HG03342 (cell line): ENCODE measurements around the gene SERINC3.
"Not testable (repeated sequence)": the region's sequence is repeated elsewhere in the genome, so short reads cannot be mapped to it uniquely, and the experiment has no call there.

ENCODE experiments used
- ATAC-seq: cut with Tn5 transposase; IDR thresholded peaks from one replicate; pipeline ENCODE4 v1.9.1; 2021; ENCODE audit warnings: mild to moderate bottlenecking, moderate library complexity; ENCODE audit not compliant: unreplicated experiment

The SERINC3 gene

DNA sequence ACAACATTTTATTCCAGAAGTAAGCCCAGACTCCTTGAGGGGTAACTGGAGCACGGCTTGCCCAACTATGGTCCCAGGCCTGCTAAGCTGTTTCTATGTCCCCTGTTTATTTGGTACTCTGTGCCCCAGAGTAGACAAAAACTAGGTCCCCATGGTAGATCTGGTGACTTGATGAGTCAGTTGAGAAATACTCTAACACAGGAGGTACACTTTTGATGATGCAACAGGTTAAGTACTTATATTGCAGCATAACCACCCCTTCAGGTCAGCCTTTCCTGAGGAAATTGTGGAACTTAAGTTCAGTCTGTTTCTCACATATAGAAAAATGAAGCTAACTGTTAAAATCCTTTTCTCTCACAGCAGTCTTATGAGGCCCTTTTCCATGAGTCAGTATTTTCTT lies 26.6 kb downstream of the SERINC3 start:
- ATAC-seq = no peak

DNA sequence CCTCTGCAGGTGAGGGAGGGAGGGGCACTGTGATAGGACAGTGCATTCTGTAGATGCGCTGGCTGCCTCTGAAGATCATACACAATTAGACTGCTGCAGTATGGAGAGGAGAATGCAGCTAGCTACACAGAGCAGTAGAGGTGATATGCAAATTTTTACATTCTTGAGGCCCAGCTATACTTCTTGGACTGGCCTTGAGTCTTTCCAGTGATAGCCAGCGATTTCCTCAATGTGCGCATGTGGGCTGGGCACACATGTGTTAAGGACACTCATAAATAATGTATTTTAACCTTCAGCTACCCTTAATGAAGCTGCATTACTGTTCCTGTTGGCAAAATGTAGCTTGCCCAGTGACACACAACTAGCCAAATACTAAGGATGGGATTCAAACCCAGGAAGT lies 27.2 kb downstream of the SERINC3 start:
- ATAC-seq = no peak

DNA sequence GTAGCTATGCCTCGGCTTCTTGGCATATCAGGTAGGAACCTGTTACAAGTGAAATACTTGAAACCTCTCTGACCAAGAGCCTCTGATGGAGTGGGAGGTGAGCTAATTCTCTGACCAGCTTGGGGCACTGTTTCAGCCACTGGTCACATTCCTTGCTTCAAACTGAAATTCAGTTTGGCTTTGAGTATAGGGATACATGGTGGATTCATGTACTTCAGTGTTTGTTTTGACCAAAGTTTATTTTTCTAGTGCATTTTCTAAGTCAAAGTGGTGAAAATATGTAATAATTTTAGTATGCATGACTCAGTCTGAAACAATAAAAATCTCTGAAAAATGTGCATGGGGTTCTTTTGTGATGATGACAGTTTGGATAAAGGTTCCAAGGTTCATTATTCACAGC lies 27.6 kb downstream of the SERINC3 start:
- no peak for ATAC-seq

DNA sequence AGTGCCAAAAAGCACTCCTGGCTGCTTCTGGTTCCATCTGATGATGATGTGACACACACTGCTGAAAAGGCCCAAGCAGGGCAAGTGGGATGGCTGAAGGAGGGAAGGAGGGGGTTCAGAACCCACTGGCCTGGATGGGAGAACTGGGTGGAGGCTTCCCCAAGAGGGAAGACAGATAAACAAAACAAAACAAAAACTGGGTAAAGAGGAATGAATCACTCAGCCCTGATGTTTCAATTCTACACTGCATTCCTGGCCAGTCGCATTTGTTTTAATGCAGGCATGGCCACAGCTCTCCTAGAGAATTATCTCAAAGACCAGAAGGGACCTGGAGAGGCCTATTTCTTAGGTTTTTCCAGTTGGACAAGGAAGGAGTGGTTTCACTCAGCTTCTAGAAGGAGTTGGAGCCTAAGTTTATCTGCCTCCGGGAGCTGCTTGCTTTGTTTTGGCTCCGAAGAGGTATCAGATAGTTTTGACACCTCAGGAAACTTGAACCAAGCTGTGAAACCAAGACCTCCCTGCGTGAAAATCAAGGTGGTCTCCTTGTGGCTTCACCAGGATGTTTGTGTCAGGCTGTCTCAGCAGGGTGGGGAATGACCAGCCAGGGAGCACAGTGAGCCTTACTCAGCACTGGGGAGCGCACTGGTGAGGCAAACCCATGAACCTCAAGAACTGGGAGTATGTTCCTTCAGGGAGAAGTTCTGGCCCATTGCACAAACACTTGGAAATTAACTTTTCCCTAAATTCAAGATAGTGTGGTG lies 30.1 kb downstream of the SERINC3 start:
- no peak for ATAC-seq

DNA sequence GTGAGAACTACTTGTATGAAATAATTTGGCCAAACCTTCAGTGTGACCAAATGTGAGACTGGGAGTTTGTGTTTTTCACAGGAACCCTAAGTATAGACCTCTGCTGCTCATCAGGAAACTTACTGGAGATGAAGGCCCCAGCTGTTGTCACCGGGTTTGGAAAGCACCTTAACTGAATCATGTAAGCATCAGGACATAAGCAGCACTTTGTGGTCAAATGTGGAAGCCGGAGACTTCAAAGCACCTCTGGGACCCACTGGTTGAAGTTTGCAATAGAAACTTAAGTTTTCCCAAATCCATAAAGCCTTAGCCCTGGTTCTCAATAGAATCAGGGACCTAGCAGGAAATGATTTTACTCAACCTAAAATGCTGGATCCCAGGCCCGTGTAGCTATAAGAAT lies 31.9 kb downstream of the SERINC3 start:
- ATAC-seq = no peak

DNA sequence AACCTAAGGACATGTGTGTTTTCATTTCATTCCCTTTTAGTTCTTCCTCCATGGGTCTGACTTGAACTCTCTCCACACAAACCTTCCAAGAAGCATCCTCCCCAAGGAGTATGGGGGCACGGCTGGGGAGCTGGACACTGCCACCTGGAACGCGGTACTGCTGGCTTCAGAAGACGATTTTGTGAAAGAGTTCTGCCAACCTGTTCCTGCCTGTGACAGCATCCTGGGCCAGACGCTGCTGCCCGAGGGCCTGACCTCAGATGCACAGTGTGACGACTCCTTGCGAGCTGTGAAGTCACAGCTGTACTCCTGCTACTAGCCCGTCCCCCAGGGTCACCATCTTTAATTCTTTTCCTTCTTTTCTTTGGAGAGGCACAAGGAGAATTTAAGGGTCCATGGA lies 32.6 kb downstream of the SERINC3 start:
- ATAC-seq = no peak

DNA sequence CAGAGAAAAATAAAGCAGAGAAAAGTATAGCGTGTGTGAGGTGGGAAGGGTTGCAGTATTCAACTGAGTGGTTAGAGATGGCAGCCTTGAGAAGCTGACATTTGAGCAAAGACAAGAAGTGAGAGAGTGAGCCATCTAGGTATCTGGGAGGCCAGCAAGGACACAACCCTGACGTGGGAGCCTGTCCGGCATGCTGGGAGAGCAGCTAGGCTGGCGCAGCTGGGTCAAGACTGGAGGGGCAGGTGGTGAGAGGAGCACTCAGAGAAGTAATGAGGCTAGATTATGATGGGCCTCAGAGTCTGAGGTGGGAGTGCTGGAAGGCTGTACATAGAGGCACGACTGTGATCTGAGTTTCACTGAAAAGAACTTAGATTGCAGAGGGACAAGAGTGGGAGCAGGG lies 33.3 kb downstream of the SERINC3 start:
- ATAC-seq = no peak

DNA sequence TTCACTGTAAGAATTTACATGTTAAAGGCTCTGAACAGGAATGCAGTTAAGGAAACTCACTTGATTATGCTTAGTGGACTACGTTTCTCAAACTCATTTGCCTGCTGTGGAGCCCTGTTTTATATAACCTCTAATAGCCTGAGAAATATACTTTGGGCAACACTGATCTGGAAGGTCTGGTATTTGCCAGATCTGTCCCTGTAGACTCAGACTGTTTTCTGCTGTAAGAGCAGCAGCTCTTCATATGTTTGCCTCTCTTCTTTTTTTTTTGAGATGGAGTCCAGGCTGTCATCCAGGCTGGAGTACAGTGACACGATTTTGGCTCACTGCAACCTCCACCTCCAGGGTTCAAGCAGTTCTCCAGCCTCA lies 36.1 kb downstream of the SERINC3 start:
- ATAC-seq = no peak

DNA sequence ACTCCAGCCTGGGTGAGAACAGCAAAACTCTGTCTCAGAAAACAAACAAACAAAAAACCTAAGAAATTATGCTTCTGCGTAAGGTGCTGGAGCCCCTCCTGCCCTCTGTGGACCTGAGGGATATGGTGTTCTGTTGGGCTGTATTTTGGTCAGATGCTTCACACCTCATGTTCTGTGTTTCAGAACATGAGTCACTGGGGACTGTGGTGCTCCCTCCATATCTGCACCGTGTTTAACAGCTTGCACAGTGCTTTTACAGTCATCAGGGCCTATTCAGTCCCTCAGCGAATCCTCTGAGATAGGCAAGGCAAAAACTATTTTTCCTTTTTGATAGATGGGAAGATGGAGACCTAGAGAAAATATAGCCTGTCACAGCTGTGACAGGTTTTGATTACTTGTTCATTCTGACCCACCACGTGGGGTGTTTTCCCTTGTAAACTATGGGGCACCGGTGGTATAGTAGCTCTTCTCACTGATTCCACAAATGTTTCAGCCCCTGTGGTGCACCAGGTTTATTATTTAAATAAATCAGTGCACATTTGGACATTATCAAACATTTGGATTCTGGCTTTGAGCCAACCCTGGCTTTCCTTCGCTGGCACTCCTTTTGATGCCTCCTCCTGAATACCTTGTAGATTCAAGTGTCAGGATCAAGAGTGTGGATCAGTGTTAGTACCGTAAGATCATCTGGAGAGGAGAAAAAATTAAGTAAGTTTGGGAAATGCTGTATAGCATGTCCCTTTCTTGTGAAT lies 36.6 kb downstream of the SERINC3 start:
- no peak for ATAC-seq

DNA sequence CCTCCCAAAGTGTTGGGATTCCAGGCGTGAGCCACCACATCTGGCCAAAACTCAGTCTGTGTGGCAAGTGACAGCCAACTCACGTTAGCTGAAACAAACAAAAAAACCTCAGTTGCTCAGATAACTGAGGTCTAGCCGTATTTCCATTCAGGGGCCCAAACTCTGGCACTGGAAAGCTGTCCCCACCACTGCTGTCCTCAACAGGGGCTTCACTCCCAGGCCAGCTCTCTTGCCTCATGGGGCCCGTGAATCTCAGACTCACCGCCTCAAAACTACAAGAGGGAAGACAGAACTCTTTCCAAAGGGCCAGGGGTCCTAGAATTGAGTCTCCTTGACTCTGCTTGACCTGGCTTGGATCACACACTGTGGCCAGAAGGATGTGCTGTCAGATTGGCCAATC lies 38.8 kb downstream of the SERINC3 start:
- ATAC-seq = no peak

DNA sequence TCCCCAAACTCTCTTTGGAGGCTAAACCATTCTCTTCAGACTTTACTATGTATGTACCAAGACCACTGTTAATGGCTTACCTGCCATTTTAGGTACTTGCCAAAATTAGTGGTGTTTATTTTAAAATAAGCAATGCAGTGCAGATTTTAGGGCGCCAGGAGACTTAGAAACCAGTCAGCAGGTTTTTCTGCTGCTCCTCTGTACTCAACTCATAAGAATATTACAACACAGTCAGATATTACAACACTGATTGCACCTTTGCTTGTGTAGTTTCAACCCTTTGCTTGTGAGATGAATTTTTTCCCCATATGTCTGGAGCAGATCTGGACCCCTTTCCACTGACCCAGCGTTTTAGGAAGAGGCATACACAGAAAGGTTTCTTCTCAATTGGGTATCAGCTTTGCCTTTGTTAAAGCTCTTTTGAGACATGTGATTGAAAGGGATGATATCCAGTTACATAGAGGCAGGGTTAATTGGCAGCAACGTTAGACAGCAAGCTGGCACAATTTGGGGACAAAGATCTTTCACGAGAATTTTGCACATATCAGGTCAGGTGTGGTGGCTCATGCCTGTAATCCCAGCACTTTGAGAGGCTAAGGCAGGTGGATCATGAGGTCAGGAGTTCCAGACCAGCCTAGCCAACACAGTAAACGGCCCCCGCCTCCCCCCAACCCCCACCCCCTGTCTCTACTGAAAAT lies 40.0 kb downstream of the SERINC3 start:
- ATAC-seq = no peak

DNA sequence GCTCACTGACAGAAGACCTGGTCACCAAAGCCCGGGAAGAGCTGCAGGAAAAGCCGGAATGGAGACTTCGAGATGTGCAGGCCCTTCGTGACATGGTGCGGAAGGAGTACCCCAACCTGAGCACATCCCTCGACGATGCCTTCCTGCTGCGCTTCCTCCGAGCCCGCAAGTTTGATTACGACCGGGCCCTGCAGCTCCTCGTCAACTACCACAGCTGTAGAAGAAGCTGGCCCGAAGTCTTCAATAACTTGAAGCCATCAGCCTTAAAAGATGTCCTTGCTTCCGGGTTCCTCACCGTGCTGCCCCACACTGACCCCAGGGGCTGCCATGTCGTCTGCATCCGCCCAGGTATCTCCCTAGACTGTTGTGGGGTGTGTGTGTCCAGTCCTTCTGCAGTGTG lies 41.8 kb downstream of the SERINC3 start:
- no peak for ATAC-seq

DNA sequence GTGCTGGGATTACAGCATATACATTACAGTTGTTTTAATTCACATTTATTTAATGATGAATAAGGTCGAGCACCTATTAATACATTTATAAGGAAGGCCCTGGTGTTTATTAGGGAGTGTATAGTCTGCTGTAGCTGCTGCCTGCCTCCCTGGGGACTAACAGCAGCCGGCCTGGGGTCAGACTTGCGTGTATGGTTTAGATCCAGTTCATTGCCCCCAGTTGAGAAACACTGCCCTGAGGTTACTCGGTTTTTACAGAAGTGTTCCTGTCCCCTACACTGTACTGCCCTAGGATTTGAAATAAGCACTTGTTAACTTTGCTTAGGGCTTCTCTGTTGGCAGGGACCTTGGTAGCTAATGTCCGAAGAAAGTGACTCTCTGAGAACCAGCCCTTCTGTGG lies 42.2 kb downstream of the SERINC3 start:
- no peak for ATAC-seq

DNA sequence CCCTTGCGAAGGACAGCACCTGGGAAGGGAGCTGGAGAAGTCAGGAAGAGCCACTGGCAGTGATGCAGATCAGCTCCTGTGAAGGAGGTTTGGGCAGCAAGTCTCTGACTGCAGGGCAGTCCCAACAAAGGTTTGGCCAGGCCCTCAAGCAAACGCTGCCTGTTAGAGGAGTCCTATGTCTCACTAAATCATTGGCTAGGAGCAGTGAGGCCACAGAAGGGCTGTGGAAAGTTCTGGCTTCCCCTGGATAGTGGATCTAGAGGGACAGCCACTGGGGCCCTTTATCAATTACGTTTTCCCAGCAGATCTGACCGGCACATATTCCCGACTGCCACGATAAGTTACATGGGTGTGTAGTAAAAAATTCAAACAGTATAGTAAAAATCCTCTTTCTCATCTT lies 43.7 kb downstream of the SERINC3 start:
- no peak for ATAC-seq

DNA sequence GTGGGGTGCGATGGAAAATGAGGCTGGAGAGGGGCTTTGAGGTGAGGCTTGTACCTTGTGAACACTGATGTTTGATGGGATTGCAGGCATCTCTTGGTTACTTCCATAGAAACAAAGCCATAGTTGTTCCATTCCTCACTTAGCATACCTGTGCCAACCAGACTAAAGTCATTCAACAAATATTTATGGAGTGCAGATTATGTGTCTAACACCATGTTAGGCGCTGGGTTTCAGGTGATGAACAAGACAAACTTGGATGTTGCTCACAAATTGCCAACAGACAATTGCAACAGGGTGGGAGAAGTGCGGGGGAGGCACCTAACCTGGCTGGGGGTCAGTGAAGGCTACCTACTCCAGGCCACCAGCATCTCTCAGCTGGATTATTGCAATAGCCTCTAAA lies 44.7 kb downstream of the SERINC3 start:
- ATAC-seq = no peak

DNA sequence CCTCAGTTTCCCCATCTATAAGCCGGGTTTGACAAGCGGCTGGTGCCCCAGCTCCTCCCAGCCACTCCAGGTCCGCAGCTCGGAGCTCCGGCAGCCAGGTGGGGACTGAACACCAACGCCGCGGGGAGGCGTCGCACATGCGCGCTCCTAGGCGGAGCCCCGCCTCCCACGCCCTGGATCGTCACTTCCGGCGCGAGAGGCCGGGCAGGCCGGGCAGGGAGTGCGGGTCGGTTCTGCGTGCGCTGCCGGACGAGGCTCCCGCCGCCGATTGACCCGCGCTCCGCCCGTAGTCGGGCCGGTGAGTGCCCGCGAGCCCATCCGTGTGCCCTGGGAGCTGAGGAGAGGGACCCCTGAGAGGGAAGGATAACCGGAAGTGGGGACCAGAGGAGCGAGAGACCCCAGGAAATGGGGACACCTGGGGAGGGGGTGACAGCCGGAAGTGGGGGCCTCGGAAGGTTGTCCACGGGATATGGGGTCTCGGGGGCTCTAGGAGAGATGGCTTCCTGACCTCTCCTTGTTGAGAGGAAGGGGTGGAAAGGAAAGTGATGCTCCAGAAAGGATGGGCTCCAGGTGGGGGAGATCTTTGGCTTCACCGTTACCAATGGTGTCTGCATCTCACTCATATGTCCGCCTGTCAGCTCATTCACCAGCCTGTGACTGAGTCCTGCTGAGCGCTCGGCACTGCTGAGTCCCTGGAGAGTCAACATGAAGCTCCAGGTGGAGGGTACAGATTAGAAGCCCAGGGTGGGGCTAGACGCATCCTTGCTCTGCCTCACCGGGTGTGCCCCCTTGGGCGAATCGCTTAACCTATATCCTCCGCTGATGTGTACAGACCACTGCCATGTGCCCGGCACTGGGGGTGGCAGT lies 45.9 kb downstream of the SERINC3 start, which contains the start of gene TTPAL:
TSS of gene TTPAL (plus strand) at position 181 of the 867 bp plus-strand sequence. CDS start 4,126 bp downstream, outside the sequence.
- ATAC-seq = peak; percentile 88

DNA sequence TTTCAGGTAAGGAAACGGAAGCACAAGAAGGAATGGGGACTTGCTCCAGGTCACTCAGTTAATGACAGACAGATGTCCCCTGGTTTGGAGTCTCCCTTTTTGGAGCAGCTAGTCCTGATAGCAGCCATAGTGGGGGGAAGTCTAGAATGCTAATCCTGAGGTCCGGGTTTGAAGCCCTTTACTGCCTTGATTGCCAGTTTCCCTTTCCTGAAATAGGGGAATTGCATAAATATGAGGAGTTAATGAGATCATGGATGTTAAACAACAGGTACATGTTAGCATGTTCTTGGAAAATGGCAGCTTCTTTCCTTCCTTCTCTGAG lies 46.5 kb downstream of the SERINC3 start:
- no peak for ATAC-seq

DNA sequence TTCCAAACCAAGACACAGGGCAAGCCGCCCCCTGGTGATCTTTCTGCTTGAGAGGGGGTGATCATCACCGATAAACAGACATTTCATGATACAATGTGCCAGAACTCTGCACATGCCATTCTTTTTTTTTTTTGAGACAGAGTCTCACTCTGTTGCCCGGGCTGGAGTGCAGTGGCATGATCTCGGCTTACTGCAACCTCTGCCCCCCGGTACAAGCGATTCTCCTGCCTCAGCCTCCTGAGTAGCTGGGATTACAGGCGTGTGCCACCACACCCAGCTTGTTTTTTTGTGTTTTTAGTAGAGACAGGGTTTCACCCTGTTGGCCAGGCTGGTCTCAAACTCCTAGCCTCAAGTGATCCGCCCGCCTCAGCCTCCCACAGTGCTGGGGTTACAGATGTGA lies 49.6 kb downstream of the SERINC3 start:
- ATAC-seq = not testable (repeated sequence)

DNA sequence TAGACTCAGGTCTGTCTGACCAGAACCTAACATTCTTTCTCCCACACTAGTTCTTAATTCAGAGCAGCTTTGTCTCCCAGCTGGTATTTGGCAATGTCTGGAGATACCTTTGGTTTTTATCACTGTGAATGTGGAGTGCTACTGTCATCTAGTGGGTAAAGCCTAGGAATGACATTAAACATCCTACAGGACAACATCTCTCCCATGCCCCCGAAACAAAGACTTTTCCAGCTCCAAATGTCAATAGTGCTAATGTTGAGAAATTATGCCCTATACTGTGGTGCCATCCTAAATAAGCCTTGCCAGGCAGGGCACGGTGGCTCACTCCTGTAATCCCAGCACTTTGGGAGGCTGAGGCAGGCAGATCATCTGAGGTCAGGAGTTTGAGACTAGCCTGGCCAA lies 50.4 kb downstream of the SERINC3 start:
- ATAC-seq = no peak

DNA sequence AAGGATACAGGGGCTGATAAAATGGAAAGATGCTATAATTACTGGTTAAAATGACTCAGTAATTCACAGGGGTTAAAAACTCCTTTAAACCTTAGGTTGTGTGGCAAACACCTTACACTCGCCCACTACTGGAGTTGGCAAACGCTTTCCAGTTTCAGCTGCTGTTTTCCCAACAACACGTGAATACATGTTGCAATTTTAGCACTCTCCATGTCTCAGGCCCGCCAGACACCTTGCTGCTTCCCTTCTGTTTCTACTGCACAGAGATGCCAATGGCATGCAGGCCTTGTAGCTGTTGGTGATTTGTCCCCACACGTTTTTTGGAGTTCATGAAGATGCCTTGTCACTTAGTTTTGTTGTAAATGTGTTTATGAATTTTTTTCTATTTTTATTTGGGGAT lies 51.5 kb downstream of the SERINC3 start:
- ATAC-seq = no peak
